Lower leg skin (tissue), 4 donors: ENCODE data around the gene KPNA6. TPM values are rescaled to one million over a fixed set of nuclear protein-coding genes. Genes with fewer than 3 reads are reported as not detected.
"Not testable (repeated sequence)": the region's sequence is repeated elsewhere in the genome, so short reads cannot be mapped to it uniquely, and the experiment has no call there.

Experiments used
- DNase-seq, 2 donors: peaks; one replicate each; pipeline ENCODE4 v3.0.0-alpha.2; 2019; ENCODE audit warnings: low spot score in 2 of 2
- H3K4me3 ChIP-seq: fragments of 200-600 bp; sonication (generic); 2 replicates; pipeline ENCODE4 v1.5.1; 2017; ENCODE audit warnings: mild to moderate bottlenecking, low read depth; ENCODE audit not compliant: poor library complexity, severe bottlenecking
- POLR2A ChIP-seq, 2 donors: fragments of 450-650 bp; IDR thresholded peaks; one replicate each; pipeline ENCODE4 v1.6.1; 2016 to 2017; ENCODE audit warnings: antibody characterized with exemption in 2 of 2, mild to moderate bottlenecking in 1 of 2, moderate library complexity in 1 of 2
- WGBS, 2 donors: methylation state at CpG; one replicate each; pipeline ENCODE4 v1.1.5; 2018; 5-methylcytosine and 5-hydroxymethylcytosine counted together
- intact Hi-C: fragments of 100-400 bp; cut with DNase I; formaldehyde crosslinking; loops from one replicate; pipeline ENCODE4 v1.15.0; 2023; ENCODE audit warnings: low total_unique reads
- total RNA-seq, 4 donors: library from RNA; depleted of rRNA; stranded (reverse); fragments of >200 nt; gene quantifications; one replicate each; pipeline ENCODE4 v1.1.0, GENCODE V29; 2016
- TF ChIP-seq, protein P1 (sequence below), 3 donors: fragments of 450-650 bp; IDR thresholded peaks; one replicate each; pipeline ENCODE4 v1.5.1; 2016; ENCODE audit warnings: antibody characterized with exemption in 3 of 3, mild to moderate bottlenecking in 3 of 3, moderate library complexity in 2 of 3

The KPNA6 gene
- total RNA-seq, 4 donors from 2014 or later, result 44.2 to 48.5 (median 44.3) TPM

DNA sequence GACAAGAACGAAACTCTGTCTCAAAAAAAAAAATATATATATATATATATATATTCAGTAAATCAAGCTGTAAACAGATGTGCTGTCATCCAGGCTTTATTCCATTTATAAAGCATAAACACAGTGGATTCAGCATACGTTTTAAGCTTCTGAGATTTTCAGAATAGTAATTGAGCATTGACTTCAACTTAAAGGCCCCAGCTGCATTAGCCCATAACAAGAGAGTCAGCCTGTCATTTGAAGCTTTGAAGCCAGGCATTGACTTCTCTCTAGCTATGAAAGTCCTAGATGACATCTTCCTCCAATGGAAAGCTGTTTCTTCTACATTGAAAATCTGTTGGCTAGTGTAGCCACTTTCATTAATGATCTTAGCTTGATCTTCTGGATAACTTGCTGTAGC is 6.6 kb downstream of the KPNA6 start:
- 66 to 78% methylated on average over 2 of the region's 2 CpGs for WGBS, 2 donors
- no peak for DNase-seq
- intact Hi-C loops, result no loop called here
- no peak for TF ChIP-seq POLR2A (IDR thresholded peaks at IDR 0.05)
- TF ChIP-seq, protein P1, sequence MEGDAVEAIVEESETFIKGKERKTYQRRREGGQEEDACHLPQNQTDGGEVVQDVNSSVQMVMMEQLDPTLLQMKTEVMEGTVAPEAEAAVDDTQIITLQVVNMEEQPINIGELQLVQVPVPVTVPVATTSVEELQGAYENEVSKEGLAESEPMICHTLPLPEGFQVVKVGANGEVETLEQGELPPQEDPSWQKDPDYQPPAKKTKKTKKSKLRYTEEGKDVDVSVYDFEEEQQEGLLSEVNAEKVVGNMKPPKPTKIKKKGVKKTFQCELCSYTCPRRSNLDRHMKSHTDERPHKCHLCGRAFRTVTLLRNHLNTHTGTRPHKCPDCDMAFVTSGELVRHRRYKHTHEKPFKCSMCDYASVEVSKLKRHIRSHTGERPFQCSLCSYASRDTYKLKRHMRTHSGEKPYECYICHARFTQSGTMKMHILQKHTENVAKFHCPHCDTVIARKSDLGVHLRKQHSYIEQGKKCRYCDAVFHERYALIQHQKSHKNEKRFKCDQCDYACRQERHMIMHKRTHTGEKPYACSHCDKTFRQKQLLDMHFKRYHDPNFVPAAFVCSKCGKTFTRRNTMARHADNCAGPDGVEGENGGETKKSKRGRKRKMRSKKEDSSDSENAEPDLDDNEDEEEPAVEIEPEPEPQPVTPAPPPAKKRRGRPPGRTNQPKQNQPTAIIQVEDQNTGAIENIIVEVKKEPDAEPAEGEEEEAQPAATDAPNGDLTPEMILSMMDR (IDR thresholded peaks at IDR 0.05), result no peak
- H3K4me3 ChIP-seq, result no peak overlapping the region

DNA sequence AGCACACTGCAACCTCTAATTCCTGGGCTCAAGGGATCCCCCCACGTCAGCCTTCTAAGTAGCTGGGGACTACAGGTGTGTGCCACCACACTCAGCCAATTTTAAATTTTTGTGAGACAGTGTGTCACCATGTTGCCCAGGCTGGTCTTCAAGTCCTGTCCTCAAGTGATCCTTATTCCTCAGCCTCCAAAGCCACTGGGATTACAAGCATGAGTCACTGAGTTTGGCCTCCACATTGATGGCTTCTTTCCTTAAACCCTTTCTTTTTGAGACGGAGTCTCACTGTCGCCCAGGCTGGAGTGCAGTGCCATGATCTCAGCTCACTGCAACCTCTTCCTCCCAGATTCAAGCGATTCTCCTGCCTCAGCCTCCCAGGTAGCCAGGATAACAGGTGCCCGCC is 7.6 kb downstream of the KPNA6 start:
- WGBS, 2 donors, result 82 to 85% methylated on average over 5 of the region's 5 CpGs
- no peak for TF ChIP-seq POLR2A (IDR thresholded peaks at IDR 0.05)
- TF ChIP-seq, protein P1 (IDR thresholded peaks at IDR 0.05), result no peak
- no peak overlapping the region for H3K4me3 ChIP-seq
- no peak for DNase-seq
- intact Hi-C loops, result no loop called here

GRCh38 chr1:32116531-32116930 is 8.7 kb downstream of the KPNA6 start:
- intact Hi-C loops, result no loop called here
- TF ChIP-seq, protein P1 (IDR thresholded peaks at IDR 0.05), result no peak
- TF ChIP-seq POLR2A (IDR thresholded peaks at IDR 0.05), result no peak
- H3K4me3 ChIP-seq, result no peak overlapping the region
- DNase-seq, result no peak
- WGBS, 2 donors, result 91 to 93% methylated on average over 4 of the region's 4 CpGs

DNA sequence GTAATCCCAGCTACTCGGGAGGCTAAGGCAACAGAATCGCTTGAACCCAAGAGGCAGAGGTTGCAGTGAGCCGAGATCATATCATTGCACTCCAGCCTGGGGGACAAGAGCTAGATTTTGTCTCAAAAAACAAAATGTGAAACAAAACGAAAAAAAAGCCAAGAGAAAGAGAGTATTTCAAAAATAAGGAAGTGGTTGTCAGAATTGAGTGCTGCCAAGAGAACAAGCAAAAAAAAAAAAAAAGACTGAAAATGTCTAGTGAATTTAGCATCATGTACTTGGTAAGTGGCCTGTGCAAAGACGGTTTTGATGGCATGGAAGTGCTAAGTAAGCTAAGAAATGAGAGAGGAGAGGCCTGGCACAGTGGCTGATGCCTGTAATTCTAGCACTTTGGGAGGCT is 14.3 kb downstream of the KPNA6 start:
- no peak for DNase-seq
- TF ChIP-seq, protein P1 (IDR thresholded peaks at IDR 0.05), result no peak
- TF ChIP-seq POLR2A (IDR thresholded peaks at IDR 0.05), result no peak
- WGBS, 2 donors, result 57 to 62% methylated on average over 5 of the region's 5 CpGs
- intact Hi-C loops, result no loop called here
- no peak overlapping the region for H3K4me3 ChIP-seq

GRCh38 chr1:32123361-32123760 is 15.5 kb downstream of the KPNA6 start:
- DNase-seq, result peak in 1 of 2 donors; percentile 43
- intact Hi-C loops, H3K4me3 ChIP-seq: not testable (repeated sequence)
- 87 to 100% methylated on average over 2 of the region's 2 CpGs for WGBS, 2 donors

- TF ChIP-seq, protein P1 (IDR thresholded peaks at IDR 0.05), result no peak
- TF ChIP-seq POLR2A (IDR thresholded peaks at IDR 0.05), result no peak
- 75 to 76% methylated on average over 8 of the region's 8 CpGs for WGBS, 2 donors
- intact Hi-C loops, result no loop called here
- no peak overlapping the region for H3K4me3 ChIP-seq
- no peak for DNase-seq
These were observed 17.5 kb downstream of the KPNA6 start for GRCh38 chr1:32125313-32125712.
